HG02642 (cell line): Measurements from ENCODE around the gene TRIM47.

Experiments
- ATAC-seq: cut with Tn5 transposase; IDR thresholded peaks from one replicate; pipeline ENCODE4 v1.9.1; 2021; ENCODE audit warnings: mild to moderate bottlenecking; ENCODE audit not compliant: unreplicated experiment, poor library complexity

The TRIM47 gene

DNA sequence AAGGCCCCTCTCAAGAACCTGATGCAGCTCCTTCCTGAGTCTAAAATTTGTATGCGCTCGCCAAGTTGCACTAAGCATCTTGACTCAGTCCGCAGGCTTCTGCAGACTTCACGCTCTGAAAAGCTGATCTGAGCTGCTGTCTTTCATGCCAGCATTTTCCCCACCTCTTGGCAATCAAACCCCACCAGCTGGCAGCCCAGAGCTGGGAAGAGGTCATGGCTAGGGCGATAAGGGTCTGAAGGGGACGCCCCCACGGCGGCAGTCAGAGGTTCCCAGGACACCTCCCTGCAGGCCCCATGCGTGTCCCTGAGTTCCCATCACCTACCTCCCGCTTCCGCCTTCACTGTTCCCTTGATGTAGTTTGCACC, 29.1 kb downstream of the TRIM47 start:
- no peak for ATAC-seq

DNA sequence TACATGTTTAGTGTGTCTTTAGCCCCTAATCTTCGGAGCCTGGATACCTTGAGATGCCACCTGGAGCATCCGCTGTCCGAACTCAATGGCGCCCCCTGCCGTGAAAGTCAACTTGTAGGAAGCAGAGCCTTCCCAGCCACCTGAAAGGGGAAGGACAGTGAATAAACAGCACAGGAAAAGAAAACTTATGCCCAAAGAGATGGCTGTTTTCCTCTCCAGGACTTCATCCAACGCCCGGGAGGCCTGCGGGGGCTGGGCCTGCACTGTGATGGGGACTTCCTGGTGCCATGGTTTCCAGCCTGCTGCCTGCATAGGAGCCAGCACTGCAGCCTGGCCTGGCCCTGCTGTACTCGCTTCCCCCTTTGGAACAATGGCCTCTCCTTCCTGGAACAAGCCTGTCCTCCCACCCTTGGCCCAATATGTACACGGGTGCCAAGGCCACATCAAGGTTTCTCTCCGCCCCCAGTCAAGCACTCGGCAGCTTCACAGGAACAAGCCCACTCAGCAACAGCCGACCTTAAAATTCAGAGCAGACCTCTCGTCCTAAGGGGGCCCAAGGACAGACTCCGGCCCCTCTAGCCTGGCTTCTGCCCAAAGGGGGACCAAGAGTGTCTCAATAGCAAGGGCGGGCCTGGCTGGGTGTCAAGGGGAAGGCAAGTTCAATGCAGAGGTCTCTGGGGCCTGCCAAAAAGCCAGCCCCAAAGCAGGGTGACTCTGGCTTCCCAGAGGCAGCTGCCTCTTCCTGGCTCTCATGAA, 29.7 kb downstream of the TRIM47 start:
- ATAC-seq = no peak

DNA sequence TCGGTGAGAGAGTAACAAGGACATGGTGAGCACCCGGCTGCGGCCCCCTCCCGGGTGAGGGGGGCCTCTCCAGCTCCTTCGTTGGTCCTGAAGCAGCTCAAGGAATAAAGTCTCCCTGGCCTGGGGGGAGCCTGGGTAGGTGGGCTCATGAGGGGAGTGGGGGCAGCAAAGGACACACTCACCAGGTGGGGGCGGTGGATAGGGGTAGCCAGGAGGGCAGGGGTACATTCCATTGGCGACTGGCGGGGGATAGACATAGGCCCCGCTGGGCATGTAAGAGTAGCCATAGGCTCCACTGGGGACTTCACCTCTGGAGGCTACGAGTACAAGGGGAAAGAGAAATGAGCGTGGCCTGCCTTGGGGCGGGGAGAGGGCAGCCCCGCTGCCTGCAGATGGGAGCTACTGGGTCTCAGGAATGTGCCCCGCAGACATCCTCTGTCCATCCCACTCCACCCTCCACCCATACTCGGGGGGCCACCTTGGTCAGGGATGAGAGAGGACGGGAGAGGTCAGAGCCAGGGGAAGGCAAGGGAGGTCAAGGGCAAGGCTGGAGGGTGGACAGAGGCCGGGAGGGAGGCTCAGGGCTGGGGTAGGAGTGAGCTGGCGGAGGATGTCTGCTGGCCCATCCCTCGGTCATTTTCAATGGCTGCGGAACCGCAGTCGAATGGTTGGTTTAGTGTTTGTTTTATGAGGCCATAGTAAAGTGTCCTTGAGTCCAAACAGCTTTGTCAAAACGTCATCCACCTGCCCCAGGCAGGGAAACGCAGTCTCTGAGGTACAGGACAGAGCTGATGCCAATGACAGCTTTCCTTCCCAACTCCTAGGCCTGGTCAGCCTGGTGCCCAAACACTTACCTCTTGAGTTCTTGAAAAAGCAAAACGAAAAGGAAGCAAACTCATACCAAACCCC, 30.5 kb downstream of the TRIM47 start:
- ATAC-seq = no peak

DNA sequence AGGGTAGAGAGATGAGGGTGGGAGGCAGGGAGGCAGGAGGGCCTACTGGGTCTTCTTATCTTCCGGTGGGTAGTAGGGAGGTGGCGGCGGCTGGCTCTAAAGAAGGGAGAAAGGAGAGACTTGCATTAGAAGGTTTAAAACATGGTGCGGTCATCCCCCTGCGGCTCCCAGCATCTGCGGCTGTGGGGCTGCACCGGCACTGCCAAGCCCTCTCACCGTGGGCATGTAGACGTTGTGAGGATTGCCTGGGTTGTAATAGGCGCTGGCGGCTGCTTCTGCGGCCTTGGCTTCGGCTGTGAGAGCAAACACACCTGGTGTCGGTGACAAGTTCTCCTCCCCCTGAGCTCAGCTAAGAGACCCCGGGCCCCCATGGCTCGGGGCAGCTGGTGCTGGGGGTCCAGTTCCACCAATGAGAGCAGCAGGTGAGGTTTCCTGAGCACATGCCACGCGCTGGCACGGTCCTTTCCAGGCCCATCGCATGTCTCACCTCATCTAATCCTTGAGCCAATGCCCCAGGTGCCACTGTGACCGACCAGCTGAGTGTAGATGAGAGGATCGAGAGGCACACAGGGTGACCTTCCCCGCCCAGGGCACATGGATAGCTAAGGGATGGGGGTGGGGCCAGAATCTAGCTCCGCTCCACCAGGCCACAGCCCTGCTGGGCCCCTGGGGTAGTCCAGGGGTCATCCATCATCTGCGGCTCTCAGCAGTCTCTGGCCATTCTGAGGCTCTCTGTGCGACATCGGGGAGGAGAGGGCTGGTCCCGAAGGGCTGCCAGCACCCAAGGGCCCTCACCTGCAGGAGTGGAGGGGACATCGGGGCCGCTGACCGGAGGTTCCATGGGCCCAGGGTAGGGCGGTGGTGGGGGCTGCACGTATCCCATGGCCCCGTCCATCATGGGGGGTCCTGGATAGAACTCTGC, 31.4 kb downstream of the TRIM47 start:
- ATAC-seq = no peak

DNA sequence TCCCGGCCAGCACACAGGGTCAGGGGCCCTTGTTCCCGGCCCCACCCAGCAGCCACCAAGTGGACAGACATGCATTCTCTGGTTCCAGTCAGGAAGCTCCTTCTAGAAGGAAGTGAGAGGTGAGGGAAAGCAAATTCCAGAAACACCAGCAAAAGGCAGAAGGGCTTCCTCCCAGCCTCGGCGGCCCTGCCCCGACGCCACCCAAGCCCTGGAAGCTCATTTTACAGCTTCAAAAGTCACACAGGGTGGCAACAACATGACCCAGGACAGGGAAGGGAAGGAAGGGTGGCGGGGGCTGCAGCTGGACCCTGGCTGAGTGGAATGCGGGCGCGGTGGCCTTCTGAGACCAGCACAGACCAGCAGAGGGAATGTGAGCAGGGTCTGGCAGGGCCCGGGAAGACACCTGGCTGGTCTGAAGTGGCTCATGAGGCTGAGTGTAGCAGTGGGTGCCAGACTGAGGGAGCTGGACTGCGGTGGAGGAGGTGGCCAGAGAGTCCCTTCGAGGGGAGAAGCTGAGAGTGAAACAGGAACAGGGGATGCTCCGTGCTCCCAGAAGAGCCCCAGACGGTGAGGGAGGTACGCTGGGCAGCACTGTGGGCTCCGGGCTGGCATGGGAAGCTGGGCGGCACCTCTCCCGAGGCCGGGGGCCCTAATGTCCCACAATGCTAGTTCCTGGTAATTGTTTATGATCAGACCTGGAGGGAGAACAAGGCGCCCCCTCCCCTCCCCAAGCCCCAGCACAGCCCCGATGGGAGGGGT, 32.3 kb downstream of the TRIM47 start:
- ATAC-seq = no peak

DNA sequence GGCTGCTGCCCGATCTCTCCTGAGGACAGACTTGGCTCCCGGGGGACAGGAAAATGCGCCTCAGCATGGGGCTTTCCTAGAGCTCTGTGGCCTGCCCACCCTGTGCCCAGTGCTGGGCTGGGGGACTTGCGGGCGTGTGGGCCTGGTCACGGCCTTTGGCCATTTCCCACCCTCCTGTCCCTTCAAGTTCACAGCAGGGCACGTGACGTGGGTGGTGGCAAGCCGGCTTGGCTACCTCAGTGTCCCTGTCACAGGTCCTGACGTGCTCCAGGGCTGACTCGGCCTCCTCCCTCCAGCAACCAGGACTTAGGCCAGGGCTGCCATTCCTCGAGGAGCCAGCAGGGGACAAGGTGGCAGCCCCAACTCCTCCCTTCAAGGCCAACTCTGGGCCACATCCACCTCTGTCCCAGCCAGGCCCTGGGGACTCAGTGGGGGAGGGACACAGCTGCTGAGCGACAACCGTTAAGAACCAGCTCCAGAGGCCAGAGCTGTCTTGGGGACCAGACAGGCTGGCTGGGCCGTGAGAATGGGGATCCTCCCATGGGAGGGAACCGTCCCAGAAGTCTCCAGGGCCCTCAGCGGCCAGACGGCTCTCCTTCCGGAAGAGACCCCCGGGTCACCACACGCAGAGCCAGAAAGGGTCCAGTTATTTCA, 33.2 kb downstream of the TRIM47 start:
- peak; percentile 69 for ATAC-seq

DNA sequence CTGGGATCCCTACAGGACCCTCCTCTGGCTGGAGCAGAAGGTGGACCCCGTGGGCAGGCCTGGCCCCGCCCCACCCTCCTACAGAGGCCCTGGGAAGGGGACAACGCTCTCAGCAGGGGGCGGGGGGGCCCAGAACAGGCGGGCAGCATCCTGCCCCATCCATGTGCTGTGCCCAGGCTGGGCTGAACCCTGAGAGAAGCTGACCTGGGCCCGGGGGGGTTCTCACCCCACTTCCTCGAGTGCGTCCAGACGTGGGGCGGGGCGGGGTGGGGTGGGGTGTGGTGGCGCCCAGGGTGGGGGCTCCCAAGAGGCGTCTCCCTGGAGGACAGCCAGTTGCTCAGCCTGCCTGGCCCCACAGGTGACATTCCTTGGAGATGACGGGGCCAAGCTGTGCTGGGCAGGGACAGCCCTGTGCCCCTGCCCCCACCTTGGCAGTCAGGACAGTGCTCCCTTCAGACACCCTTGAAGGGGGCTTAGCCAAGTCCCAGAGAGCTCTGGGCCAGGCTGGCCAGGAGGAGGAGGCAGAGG, 33.8 kb downstream of the TRIM47 start:
- peak; percentile 13 for ATAC-seq

DNA sequence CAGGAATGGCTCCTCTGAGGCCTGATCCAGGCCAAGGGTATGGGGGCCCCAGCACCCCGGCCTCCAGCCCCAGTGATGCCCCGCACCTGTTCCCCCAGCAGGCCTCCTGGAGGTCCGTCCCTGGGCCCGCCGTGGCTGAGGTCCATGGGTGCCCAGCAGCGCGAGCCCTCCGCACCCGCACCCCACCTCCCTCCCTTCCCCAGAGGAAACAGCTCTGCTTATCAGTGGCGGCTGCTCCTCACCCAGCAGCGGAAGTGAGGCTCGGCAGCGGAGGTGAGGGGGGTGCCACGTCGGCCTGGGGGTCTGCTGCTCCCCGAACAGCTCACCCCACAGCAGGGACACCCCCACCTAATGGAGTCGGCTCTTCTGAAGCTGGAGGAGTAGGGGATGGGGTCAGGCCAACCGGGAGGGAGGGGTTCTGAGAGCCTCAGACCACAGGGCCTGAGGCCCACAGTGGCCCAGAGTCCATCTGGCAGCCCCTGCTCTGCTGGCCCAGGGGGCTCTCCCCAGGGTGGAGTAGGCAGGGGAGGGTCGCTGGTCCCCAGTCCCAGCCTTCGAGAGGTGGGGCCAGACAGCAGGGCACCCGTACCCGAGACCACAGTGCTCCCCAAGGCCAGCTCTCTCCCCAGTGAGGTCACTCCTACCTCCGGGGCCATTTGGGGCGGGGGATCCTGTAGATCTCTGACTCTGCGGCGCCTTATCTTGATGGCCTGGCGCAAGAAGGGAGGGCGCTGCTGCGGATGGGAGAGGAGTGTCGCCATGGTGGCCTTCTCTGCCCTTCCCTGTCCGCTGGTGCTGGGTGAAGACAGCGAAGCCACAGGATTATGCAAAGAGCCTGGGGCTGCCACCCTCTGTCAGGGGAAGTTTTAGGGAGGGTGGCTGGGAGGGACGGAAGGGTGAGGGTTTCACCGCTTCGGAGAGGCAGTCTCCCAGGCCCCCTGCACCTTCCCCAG, 34.5 kb downstream of the TRIM47 start, which contains the start of gene UNC13D:
Gene UNC13D (minus strand): TSS at position 828 of the 953 bp plus-strand sequence. CDS start 67 bp downstream, at position 761.
- ATAC-seq = peak; percentile 32

DNA sequence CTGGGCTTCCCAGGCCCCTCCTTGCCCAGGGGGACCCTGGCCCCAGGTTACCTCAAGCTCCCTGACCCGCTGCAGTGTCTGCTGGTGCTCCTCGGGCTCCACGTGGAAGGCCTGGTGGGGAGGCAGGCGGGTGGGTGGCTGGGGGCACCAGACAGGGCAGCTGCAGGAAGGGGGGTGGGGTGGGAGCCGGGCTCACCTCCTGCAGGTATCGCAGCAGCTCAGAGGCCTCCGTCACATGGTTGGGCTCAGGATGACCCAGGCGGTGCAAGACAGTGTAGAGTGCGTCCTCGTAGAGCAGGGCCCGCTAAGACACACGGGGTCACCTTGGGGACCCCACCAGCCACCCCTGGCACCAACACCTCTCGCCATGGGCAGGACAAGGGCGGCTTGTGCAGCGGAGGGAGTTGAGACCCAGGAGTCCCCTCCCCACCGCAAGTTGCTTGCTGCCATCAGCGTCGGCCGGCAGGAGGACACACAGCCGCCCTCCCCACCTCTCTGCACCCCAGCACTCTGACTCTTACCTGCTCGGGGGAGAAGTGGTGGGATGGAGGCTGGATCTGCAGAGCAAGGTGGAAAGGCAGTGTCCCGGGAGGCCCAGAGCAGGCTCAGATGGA, 35.3 kb downstream of the TRIM47 start:
- ATAC-seq = no peak

DNA sequence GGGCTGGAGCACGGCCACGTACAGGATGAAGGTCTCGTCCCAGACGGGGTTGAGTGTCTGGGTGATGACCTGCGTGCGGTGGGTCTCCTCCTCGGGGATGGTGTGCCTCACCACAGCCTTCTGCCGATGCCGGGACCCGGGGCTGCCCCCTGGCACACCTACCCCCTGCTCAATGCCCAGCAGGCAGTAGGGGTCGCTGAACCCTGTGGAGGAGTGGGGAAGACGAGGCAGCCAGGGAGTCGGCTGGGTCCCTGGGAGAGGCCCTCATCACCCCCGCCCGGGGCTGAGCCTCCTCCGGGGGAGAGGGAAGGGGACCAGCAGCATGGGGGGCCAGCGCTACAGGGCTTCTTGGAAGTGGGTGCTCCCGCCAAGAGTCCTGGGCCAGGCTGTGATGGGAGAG, 36.0 kb downstream of the TRIM47 start:
- ATAC-seq = no peak

DNA sequence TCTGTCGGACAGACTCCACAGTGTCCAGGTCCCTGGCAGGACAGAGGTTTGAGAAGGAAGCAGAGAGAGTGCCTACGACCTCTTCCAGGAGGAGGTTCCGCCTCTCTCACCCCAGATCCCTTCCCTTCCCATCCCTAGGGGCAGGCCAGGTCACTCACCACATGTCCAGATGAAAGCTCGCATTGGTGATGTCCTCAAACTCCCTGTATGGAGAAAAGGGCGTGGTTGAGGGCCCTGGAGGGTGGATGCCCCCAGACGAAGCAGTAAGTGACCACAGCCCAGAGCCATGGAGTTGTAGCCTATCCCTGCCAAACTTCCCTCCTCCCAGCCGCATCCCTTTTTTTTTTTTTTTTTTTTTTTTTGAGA, 37.6 kb downstream of the TRIM47 start:
- no peak for ATAC-seq

DNA sequence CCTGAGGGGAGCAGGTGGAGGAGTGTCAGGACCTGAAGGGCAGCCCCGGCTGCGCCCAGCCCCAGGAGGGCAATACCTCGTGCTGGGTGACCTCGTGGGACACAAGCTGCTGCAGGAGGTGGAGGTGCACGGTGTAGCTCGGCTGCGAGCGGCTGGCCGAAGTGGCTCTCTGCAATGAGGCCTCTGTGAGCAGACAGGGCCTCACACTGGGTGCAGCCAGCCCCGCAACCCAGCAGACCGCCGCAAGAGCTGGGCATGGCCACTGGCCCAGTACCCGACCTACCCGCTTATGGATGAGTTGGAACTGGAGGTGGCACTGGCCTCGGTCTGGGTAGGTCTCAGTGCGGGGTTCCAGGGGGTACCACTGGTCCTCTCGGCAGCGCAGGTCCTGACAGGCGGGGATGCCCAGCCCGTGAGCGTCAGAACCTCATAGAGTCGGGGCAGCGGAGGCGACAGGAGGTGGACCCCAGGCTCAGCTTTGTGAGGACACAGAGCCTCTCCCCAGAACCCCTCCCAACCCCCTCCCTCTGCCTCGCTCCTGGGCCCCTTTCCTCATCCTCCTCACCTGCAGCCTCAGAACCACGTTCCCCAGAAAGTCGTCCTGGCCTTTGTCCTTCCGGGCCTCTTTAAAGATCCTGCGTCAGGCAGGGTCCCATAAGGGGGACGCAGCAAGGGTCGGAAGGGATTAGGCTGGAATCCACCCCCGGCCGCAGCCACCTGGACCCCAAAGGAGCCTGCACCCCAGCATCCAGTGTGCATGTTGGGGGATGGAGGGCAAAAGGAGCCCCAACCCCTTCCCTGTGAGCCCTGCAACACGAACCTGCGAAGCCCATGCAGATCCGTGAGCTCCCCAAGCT, 38.2 kb downstream of the TRIM47 start:
- no peak for ATAC-seq

DNA sequence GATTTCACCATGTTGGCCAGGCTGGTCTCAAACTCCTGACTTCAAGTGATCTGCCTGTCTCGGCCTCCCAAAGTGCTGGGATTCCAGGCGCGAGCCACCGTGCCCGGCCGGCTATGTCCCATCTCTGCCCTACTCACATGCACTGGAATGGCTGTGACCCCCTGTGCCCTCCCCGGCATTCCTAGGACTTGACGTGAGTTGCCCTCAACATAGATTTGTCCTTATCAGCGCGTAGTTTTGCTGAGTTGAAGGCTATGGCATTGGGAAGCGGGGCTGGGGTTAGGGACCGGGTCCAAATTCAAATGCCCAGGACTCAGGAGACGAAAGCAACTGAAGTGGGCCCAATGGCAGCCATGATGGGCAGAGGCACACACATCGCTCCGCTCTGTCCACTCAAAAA, 40.0 kb downstream of the TRIM47 start:
- no peak for ATAC-seq

DNA sequence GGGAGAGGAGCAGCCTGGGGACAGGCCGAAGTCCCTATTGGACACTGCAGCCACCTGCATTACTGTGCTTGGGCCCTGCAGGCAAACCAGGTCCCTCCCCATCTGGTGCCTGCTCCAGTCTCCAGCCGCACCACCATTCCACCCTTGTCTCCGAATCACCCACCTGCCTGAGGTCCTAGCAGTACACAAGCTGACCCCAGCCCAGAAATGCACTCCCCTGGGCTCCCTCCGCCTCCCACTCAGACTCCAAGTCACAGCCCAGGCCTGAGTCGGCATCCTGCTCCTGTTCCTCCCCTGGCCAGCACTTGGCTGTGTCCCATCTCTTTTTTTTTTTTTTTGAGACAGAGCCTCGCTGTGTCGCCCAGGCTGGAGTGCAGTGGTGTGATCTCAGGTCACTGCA, 40.5 kb downstream of the TRIM47 start:
- ATAC-seq = no peak

DNA sequence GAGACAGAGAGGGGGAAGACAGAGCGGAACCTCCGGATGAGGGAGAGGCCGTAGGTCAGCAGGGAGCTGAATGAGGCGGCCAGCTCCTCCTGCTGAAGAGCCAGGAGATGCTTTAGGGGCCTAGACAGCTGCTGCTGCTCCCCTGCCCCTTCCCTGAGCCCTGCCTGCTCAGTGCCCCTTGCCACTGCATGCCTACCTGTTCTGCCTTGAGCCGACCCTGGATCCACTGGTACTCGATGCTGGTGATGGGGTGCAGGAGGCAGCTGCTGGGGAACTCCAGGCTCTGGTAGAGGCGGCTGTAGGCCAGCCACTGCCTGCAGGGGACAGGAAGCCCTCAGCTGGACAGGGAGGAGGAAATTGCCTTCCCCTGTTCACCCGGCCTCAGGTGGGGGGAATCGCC, 41.8 kb downstream of the TRIM47 start:
- ATAC-seq = no peak

DNA sequence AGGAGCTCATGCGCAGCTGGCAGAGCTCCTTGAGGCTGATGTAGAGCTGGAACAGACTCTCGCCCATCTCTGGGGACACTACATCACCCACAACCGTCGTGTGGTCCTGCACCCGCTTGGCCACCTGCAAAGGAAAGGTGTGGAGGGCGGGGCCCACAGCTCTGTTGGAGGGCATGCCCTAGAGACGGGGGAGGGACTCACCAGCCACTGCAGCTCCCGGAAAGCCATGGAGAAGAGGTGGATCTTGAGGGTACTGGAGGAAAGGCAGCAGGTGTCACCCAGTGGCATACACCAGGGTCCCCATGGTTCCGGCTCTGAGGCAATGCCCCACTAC, 42.8 kb downstream of the TRIM47 start:
- no peak for ATAC-seq
